GM21576 (cell line): ENCODE results near the gene ASCL2.

ENCODE experiments used
- ATAC-seq: cut with Tn5 transposase; IDR thresholded peaks from one replicate; pipeline ENCODE4 v1.9.1; 2021; ENCODE audit warnings: mild to moderate bottlenecking, moderate library complexity; ENCODE audit not compliant: unreplicated experiment

Gene ASCL2

DNA sequence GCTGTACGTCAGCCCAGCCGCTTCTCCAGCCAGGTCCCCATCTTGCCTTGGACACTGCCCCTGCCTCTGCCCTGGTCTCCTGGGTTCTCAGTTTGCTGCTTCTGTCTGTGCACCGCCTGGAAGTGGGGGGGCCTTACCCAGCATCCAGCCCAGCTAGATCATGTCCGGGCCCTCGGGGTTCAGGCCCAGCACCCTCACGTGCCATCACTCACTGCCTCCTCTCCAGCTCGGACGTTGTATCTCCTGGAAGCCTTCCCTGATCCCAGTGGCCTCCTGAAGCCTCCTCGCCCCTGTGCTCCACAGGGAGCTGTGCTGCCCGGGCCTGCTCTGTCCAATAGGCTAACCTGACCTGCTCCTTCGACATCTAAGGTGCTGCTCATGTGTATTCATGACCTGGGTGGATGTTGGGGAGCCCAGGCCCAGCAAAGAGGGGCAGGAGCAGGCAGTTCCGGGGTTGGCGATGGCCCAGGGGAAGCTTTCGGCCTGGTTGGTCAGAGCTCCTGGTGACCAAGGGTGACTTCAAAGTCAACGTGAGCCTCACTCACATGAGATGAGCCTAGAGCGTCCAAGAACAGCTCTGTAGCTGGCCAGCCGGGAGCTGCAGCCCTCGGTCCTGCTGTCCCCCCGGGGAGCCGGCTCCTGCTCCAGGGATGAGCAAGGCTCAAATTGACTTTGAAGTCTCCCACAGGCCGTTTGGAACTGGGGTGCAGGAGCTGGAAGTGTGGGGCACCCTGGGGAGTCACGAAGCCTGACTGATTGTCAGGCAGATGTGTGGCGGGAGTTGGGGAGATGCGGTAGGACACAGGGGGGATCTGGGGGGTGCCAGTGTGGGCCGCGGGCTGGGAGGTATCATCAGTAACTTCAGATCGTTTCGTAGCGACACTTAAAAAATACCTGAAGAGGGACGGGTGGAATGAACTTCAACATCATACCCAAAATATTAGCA is 5.2 kb upstream of the ASCL2 start:
- no peak for ATAC-seq

DNA sequence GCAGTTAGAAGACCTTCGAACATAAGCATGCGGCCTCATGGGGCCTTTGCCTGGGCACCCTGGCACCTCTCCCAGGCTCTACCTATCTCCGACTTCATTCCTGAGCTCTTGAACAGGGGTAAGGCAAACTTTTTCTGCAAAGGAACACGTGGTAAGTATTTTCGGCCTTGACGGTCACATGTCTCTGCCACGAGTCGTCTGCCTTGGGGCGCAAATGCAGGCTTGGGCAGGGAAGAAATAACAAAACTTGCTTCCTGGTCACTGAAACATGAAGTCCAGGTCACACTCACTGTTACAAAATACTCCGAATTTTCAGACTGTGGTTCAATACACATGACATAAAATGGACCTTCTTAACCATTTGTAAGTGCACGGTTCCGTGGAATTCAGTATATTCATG is 3.4 kb upstream of the ASCL2 start:
- no peak for ATAC-seq

DNA sequence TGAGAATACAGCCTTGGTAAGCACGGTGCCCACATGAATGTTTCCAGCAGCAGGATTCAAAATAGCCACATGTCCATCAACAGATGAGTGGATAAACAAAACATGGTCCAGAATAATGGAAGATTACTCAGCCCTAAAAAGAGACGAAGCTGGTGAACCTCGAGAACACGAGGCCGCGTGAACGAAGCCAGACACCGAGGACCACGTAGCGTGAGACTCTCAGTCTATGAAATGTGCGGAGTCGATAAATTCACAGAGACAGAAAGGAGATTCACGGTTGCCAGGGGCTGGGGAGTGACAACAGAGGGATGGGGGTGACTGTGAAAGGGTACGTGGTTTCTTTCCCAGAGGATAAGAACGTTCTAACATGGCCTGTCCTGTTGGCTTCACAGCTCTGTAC is 2.9 kb upstream of the ASCL2 start:
- no peak for ATAC-seq

DNA sequence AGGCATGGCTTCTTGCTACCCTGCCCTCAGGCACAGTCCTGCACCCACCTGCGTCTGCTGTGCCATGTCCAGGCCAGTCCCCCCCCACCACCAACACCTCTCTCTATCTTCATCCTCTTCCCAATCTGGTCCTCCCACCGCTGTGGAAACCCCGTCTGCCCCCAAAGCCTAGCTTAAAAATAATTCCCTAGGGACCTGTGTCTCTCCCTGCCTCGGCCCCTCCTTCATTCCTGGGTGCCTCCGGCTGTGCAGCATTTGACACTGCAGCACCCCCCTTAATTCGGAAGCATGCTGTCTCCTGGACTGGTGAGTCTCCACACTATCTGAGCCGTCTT is 2.5 kb upstream of the ASCL2 start:
- no peak for ATAC-seq

DNA sequence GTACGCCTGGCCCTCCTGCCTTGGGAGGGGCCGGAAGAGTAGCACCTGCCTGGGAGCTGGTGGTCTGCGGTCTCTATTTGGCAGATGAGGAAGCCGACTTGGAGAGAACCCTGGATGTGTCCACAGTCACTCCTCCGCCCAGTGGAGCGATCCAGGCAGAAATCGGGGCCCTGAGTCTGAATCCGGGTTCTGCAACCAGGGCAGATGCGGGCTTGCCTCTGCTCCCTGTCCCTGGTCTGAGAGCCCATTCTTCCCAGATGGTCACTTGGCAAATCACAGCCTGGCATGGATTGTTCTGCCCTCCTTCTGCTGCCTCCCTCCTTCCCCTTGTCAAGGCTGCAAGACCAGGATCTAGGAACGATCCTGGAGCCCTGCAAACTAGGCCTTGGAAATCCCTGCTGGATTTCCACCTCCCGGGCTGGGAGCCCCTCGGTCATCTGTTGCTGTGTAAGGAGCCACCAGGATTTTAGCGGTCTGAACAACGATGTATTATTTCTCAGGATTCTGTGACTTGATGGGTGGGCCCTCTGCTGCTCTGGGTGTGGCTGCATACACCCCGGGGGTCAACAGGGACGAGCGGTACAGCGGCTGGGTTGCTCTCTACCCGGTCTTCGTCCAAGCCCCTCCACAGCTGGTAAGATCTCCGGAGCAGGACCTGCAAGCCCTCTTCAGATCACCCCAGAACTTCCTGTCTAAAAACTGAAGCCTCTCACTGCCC is 2.0 kb upstream of the ASCL2 start:
- ATAC-seq = no peak

DNA sequence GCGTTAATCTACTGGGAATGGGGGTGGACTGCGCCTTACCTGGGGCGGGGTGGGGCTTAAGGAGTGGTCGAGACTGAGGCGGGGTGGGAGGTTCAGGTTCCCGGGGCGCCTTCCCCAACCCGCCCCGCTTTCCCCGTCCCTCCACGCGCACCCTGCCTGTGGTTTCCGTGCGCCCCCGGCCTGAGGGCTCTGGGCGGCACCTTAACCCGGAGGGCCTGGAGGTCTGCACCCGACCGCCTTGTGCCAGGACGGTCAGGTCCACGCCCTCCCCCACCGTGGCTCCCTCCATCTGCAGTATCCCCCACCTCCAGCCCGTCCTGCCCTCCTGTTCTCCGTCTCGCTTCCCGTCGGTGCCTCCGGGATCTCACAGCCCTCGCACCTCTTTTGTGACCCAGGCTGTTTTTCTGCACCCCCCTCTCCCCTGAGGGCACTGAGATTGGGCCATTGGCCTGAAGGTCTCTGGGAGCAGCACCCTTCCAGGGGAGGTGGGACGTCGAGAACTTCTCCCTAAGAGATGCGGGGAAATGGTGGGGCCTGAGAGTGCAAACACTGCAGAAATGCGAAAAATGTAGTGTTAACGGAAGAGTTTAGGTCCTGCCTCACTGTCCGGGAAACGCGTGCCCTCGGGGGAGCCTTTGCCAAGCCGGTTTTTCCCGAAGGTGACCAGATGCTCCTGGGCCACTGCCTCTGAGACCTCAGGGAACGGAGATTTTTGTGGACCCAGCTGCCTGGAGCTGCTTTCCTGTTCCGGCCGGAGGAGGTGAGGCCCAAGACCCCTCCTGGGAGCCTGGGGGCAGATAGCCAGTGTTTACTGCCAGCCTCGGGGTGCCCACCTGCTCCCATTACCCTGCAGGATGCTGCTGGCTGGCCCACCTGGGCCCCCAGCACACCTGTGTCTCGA is 1.2 kb upstream of the ASCL2 start:
- no peak for ATAC-seq

GRCh38 chr11:2271077-2271326 is 614 bp upstream of the ASCL2 start:
- no peak for ATAC-seq

- ATAC-seq = no peak
Observed at GRCh38 chr11:2269601-2270321, 627 bp downstream of the ASCL2 start.

DNA sequence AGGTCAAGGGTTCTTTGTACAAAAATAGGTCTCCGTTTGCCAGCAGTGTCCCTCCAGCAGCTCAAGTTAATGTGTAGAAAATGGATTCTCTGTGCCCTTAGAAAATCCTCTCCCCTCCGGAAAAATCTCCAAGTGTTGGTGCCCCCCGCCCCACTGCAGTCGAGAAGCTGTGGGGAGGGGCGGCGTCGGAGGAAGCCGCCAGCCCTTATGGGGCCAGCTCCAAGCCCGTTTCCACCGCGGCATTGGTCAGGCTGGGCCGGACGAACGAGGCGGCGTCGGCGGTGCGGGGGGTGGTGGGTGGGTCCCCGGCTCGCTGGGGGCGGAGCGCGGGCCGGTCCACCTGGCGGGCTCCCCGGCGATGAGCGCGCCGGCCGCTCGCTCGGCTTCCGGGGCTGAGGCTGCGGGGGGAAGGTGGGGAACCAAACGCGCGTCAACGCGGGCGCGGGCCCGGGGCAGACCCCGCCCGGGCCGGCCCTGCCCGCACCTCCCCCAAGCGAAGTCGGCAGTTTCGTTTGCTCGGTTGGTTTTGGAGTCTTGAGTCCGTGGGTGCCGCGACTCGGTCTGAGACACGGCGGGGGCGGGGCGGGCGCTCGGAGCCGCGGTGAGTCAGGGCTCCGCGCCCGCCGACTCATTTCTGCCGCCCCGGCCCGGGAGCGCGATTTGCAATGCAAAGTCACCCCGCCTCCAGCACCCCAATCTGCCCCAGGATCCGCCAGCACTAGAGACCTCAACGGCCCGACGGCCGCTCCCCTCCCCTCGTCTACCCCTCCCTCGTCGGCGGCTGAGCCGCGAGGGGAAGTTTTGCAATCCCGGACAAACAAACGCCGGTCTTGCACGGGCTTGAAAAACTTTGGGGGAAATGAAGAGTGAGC is 1.4 kb downstream of the ASCL2 start:
- ATAC-seq = no peak

DNA sequence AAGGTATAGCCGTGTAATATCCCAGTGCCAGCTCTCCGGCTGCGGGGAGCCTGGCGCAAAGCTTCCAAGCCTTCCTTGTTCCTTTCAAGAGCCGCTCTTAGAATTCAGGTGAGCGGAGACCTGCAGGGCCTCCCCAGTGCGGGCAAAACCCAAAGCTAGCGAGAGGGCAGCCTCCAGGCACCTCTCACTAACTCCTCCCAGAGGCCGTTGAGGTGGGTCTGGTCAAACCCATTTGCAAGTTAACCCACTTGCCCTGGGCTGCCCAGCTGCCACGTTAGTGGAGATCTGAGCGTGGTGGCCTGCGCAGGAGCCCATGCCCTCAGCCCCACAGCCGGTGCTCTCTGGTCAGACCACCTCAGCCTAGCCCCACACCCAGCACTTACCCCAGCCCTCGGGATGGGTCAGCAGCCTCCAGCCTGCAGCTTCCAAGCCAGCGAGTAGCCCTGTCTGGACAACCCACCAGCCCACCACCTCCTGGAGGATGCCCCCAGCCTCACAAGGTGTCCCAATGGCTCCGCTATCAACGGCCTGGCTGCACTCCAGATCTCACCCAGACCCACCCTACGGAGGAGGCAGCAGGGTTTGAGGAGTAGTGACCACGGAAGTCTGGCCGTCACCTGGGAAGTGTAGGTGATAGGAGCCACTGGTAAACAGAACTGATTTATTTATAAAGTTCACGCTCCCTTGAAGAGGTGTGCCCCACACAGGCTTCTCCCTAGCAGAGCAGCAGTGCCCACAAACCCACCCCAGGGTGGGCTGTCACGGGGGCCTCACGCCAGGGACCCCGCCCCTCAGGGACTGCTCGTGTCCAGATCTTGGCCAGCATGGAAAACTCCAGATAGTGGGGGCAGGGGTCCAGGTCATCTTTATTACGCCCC is 2.3 kb downstream of the ASCL2 start:
- no peak for ATAC-seq

- no peak for ATAC-seq
Observed at GRCh38 chr11:2267306-2267850, 3.0 kb downstream of the ASCL2 start.

DNA sequence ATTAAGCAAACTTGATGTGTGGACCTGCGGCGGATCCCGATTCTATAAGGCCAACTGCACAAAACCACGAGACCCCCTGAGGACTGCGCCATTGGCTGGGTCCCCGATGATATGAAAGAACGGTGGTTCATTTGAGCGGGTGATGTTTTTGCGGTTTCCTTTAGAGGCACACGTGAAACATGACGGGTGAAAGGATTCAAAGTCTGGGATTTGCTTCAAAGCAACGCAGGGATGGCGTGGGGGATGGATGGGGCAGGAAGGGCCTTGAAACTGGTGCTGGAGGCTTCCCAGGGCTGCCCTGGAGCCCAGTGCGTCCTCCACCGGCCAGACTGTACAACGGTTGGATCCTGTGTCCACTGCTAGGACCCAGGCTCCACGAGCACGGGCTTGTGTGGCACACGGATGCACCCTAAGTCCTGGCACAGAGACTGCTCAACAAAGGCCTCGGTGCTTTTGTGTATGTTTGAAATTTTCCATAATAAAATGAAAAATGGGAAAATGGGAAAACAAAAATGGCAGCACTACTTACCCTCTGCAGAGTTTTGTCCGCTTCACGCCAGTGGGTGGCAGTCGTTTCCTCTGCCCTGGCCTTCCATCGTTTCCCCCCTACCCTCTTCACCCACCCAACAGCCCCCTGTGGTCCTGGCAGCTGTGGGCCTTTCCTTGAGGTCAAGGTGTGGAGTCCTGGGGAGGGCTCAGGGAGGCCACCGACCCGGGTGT is 3.6 kb downstream of the ASCL2 start:
- ATAC-seq = no peak

- ATAC-seq = no peak
Observed at GRCh38 chr11:2265854-2266585, 4.4 kb downstream of the ASCL2 start.

- no peak for ATAC-seq
Observed at GRCh38 chr11:2265396-2265795, 5.0 kb downstream of the ASCL2 start.

- no peak for ATAC-seq
Observed at GRCh38 chr11:2264366-2265053, 5.9 kb downstream of the ASCL2 start.

DNA sequence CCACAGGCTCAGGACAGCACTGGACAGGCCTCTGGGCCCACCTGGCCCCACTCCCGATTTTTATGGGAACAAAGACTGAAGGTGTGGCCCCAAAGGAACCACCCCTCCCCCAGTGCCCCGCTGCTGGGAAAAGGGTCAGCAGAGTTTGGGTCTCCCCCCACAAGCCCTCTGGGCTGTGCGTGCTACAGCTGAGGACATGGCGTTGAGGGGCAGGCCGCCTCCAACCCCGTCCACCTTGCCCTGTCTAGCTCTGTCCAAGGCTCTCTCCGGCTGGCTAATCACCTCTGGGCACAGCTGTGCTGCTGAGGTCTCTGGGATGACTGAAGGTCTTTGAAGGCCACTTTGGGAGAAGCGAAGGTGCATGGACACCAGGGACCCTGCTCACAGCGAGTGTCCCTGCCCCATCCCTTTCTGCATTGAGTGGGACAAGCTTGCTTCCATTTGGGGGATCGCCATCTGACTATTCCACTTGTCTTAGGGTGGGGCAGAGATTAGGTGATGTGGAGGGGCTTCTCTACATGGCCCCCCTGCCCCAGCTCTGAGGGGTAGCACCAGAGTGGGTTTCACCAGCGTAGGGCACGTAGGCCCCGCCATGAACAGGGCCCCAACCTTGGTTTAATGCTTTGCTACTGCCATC is 6.5 kb downstream of the ASCL2 start:
- no peak for ATAC-seq
